GM23338 (cell line): Measurements from ENCODE around the gene NANS. TPM values are rescaled to one million over a fixed set of nuclear protein-coding genes. Genes with fewer than 3 reads are reported as not detected.

ENCODE experiments used
- ATAC-seq: fragments of 200-7000 bp; cut with Tn5 transposase; 3 replicates; pipeline ENCODE4 v1.9.1; 2020
- DNase-seq: peaks from one replicate; pipeline ENCODE4 v3.0.0-alpha.2; 2015; ENCODE audit warnings: low spot score
- H2AFZ ChIP-seq: fragments of 200-600 bp; sonication (generic); 2 replicates; pipeline ENCODE4 v1.8.0; 2016; ENCODE audit warnings: antibody characterized with exemption, mild to moderate bottlenecking, moderate library complexity
- H3F3A ChIP-seq: fragments of 200-600 bp; sonication (generic); replicated peaks from 2 replicates; pipeline ENCODE4 v1.8.0; 2017; ENCODE audit warnings: antibody characterized with exemption, mixed run types, low read depth
- H3K27ac ChIP-seq: fragments of 200-600 bp; sonication (generic); 2 replicates; pipeline ENCODE4 v1.6.1; 2016; ENCODE audit warnings: low read depth
- H3K27me3 ChIP-seq: fragments of 200-600 bp; sonication (generic); 2 replicates; pipeline ENCODE4 v1.8.0; 2016; ENCODE audit warnings: mild to moderate bottlenecking, mixed run types, moderate library complexity; ENCODE audit not compliant: insufficient read depth
- H3K36me3 ChIP-seq: fragments of 200-600 bp; sonication (generic); 2 replicates; pipeline ENCODE4 v1.8.0; 2016; ENCODE audit warnings: mild to moderate bottlenecking; ENCODE audit not compliant: insufficient read depth
- H3K4me1 ChIP-seq: fragments of 200-600 bp; sonication (generic); 2 replicates; pipeline ENCODE4 v1.8.0; 2016; ENCODE audit warnings: mild to moderate bottlenecking, moderate library complexity; ENCODE audit not compliant: insufficient read depth
- H3K4me2 ChIP-seq: fragments of 200-600 bp; sonication (generic); 2 replicates; pipeline ENCODE4 v1.7.1; 2017; ENCODE audit warnings: mixed run types
- H3K4me3 ChIP-seq: fragments of 200-600 bp; sonication (generic); 2 replicates; pipeline ENCODE4 v1.6.1; 2016; ENCODE audit warnings: mixed run types
- H3K79me2 ChIP-seq: fragments of 200-600 bp; sonication (generic); replicated peaks from 2 replicates; pipeline ENCODE4 v1.8.0; 2017; ENCODE audit warnings: mild to moderate bottlenecking; ENCODE audit not compliant: insufficient read depth
- H3K9me2 ChIP-seq: fragments of 200-600 bp; sonication (generic); 2 replicates; pipeline ENCODE4 v1.8.0; 2017; ENCODE audit not compliant: insufficient read depth
- H4K20me1 ChIP-seq: fragments of 200-600 bp; sonication (generic); replicated peaks from 2 replicates; pipeline ENCODE4 v1.8.0; 2017; ENCODE audit warnings: mild to moderate bottlenecking; ENCODE audit not compliant: insufficient read depth
- H3K27ac Mint-ChIP-seq: 2 replicates; pipeline ENCODE4 v1.8.0; 2020; ENCODE audit warnings: inconsistent platforms, mild to moderate bottlenecking, moderate library complexity, mixed read lengths
- H3K27me3 Mint-ChIP-seq: 3 replicates; pipeline ENCODE4 v1.8.0; 2022; ENCODE audit warnings: low read depth, mild to moderate bottlenecking, moderate library complexity, mixed read lengths, inconsistent platforms; ENCODE audit not compliant: insufficient read depth, poor library complexity
- H3K36me3 Mint-ChIP-seq: 3 replicates; pipeline ENCODE4 v1.8.0; 2021; ENCODE audit warnings: low read depth, mild to moderate bottlenecking, inconsistent platforms, moderate library complexity, mixed read lengths
- H3K4me1 Mint-ChIP-seq: 3 replicates; pipeline ENCODE4 v1.8.0; 2020; ENCODE audit warnings: mild to moderate bottlenecking, inconsistent platforms, mixed read lengths
- H3K4me3 Mint-ChIP-seq: 3 replicates; pipeline ENCODE4 v1.8.0; 2021; ENCODE audit warnings: moderate library complexity, mild to moderate bottlenecking, inconsistent platforms, mixed read lengths
- H3K9me3 Mint-ChIP-seq: 3 replicates; pipeline ENCODE4 v1.8.0; 2020; ENCODE audit warnings: moderate library complexity, mild to moderate bottlenecking, inconsistent platforms, mixed read lengths
- CREB1 ChIP-seq: fragments of 250-450 bp; sonication (Bioruptor Pico); IDR thresholded peaks from 2 replicates; pipeline ENCODE4 v1.5.0; 2020; ENCODE audit warnings: low read depth, mild to moderate bottlenecking, moderate library complexity
- EZH2phosphoT487 ChIP-seq: fragments of 200-600 bp; sonication (generic); IDR thresholded peaks from one replicate; pipeline ENCODE4 v1.8.1; 2018; ENCODE audit warnings: antibody characterized with exemption; ENCODE audit not compliant: unreplicated experiment
- JUNB ChIP-seq: IDR thresholded peaks from one replicate; pipeline ENCODE4 v1.6.1; 2016; ENCODE audit warnings: antibody characterized with exemption; ENCODE audit not compliant: unreplicated experiment
- NANOG ChIP-seq: IDR thresholded peaks from 2 replicates; pipeline ENCODE4 v1.6.1; 2016; ENCODE audit warnings: antibody characterized with exemption, borderline replicate concordance
- STAT1 ChIP-seq: IDR thresholded peaks from one replicate; pipeline ENCODE4 v1.6.1; 2016; ENCODE audit warnings: antibody characterized with exemption; ENCODE audit not compliant: unreplicated experiment
- ZNF114 ChIP-seq: fragments of 250-450 bp; sonication (Bioruptor Pico); IDR thresholded peaks from 2 replicates; pipeline ENCODE4 v1.5.0; 2020; ENCODE audit warnings: mild to moderate bottlenecking, moderate library complexity
- polyA plus RNA-seq: library from polyadenylated mRNA; unstranded; fragments of >200 nt; fragmentation: Nextera tagmentation; extraction: Ambion mirVana; gene quantifications from 2 replicates; pipeline ENCODE4 v1.2.1, GENCODE V29; 2016
- total RNA-seq: library from RNA; depleted of rRNA; stranded (reverse); fragments of >200 nt; shearing (Covaris generic); gene quantifications from 2 replicates; pipeline ENCODE4 v1.2.3, GENCODE V29; 2014
- TF ChIP-seq, protein P1 (sequence below): fragments of 250-450 bp; sonication (Bioruptor Pico); IDR thresholded peaks from 2 replicates; pipeline ENCODE4 v1.5.0; 2020; ENCODE audit warnings: mild to moderate bottlenecking, moderate library complexity
- TF ChIP-seq, protein P2 (sequence below): IDR thresholded peaks from 2 replicates; pipeline ENCODE4 v1.6.1; 2016; ENCODE audit warnings: antibody characterized with exemption
- TF ChIP-seq, protein P3 (sequence below), 2 experiments: fragments of 200-600 bp in 1 of 2; sonication (generic) in 1 of 2; conservative IDR thresholded peaks; 2 replicates each; pipeline versions ENCODE4 v1.5.1 to v1.6.1; 2016 to 2017; ENCODE audit warnings: antibody characterized with exemption in 2 of 2, low read depth in 2 of 2, mild to moderate bottlenecking in 2 of 2, moderate library complexity in 1 of 2

The NANS gene
- total and polyA plus RNA-seq, 2 experiments from 2014 or later: 67.3 to 77.4 TPM

DNA sequence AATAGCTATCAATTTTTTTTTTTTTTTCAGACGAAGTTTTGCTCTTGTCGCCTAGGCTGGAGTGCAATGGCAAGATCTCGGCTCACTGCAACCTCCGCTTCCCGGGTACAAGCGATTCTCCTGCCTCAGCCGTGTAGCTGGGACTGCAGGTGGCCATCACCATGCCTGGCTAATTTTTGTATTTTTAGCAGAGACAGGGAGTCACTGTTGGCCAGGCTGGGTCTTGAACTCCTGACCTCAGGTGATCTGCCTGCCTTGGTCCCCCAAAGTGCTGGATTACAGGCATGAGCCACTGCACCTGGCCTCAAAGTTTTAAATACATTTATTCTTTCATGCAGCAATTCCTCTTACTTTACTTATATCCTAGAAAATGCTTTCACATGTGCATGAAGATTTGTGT is 44.9 kb downstream of the NANS start (continued):
- TF ChIP-seq, protein P1, sequence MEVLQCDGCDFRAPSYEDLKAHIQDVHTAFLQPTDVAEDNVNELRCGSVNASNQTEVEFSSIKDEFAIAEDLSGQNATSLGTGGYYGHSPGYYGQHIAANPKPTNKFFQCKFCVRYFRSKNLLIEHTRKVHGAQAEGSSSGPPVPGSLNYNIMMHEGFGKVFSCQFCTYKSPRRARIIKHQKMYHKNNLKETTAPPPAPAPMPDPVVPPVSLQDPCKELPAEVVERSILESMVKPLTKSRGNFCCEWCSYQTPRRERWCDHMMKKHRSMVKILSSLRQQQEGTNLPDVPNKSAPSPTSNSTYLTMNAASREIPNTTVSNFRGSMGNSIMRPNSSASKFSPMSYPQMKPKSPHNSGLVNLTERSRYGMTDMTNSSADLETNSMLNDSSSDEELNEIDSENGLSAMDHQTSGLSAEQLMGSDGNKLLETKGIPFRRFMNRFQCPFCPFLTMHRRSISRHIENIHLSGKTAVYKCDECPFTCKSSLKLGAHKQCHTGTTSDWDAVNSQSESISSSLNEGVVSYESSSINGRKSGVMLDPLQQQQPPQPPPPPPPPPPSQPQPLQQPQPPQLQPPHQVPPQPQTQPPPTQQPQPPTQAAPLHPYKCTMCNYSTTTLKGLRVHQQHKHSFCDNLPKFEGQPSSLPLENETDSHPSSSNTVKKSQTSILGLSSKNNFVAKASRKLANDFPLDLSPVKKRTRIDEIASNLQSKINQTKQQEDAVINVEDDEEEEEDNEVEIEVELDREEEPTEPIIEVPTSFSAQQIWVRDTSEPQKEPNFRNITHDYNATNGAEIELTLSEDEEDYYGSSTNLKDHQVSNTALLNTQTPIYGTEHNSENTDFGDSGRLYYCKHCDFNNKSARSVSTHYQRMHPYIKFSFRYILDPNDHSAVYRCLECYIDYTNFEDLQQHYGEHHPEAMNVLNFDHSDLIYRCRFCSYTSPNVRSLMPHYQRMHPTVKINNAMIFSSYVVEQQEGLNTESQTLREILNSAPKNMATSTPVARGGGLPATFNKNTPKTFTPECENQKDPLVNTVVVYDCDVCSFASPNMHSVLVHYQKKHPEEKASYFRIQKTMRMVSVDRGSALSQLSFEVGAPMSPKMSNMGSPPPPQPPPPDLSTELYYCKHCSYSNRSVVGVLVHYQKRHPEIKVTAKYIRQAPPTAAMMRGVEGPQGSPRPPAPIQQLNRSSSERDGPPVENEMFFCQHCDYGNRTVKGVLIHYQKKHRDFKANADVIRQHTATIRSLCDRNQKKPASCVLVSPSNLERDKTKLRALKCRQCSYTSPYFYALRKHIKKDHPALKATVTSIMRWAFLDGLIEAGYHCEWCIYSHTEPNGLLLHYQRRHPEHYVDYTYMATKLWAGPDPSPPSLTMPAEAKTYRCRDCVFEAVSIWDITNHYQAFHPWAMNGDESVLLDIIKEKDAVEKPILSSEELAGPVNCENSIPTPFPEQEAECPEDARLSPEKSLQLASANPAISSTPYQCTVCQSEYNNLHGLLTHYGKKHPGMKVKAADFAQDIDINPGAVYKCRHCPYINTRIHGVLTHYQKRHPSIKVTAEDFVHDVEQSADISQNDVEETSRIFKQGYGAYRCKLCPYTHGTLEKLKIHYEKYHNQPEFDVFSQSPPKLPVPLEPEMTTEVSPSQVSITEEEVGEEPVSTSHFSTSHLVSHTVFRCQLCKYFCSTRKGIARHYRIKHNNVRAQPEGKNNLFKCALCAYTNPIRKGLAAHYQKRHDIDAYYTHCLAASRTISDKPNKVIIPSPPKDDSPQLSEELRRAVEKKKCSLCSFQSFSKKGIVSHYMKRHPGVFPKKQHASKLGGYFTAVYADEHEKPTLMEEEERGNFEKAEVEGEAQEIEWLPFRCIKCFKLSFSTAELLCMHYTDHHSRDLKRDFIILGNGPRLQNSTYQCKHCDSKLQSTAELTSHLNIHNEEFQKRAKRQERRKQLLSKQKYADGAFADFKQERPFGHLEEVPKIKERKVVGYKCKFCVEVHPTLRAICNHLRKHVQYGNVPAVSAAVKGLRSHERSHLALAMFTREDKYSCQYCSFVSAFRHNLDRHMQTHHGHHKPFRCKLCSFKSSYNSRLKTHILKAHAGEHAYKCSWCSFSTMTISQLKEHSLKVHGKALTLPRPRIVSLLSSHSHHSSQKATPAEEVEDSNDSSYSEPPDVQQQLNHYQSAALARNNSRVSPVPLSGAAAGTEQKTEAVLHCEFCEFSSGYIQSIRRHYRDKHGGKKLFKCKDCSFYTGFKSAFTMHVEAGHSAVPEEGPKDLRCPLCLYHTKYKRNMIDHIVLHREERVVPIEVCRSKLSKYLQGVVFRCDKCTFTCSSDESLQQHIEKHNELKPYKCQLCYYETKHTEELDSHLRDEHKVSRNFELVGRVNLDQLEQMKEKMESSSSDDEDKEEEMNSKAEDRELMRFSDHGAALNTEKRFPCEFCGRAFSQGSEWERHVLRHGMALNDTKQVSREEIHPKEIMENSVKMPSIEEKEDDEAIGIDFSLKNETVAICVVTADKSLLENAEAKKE (CRISPR knock-in tag): no peak
- no peak for TF ChIP-seq STAT1
- no peak for TF ChIP-seq JUNB
- no peak for TF ChIP-seq CREB1 (CRISPR knock-in tag)
- no peak for TF ChIP-seq EZH2phosphoT487
- TF ChIP-seq, protein P2, sequence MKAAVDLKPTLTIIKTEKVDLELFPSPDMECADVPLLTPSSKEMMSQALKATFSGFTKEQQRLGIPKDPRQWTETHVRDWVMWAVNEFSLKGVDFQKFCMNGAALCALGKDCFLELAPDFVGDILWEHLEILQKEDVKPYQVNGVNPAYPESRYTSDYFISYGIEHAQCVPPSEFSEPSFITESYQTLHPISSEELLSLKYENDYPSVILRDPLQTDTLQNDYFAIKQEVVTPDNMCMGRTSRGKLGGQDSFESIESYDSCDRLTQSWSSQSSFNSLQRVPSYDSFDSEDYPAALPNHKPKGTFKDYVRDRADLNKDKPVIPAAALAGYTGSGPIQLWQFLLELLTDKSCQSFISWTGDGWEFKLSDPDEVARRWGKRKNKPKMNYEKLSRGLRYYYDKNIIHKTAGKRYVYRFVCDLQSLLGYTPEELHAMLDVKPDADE: no peak

DNA sequence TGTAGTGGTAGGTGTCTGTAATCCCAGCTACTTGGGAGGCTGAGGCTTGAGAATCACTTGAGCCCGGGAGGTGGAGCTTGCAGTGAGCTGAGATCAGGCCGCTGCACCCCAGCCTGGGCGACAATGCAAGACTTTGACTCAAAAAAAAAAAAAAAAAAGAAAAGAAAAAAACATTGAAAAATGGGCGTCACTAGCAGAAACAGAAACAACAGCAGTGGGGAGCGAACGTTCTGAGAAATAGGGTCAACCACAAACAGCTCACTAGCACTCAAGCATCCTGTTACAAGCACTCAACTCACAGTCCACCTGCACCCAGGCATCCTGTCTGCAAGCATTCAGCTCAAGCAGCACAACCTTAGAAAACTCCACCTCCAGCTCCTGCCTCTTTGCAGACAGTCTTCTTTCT is 45.3 kb downstream of the NANS start:
- peak; percentile 85 for ATAC-seq

More for the DNA sequence above, 45.3 kb downstream of the NANS start:
- H2AFZ ChIP-seq: no peak overlapping the region
- H3K27me3 ChIP-seq: no peaks in the 10 kb centered on the region
- Mint-ChIP-seq H3K4me1 (peaks cover 13% of the 10 kb centered on the region), H3K4me3 (no peak overlapping the region), H3K9me3 (no peaks in the 10 kb centered on the region), H3K27ac (peak overlapping the region; percentile 11), H3K36me3 (peaks cover under 1% of the 10 kb centered on the region; the same call in 1 of the 3 replicates), H3K27me3 (peaks cover 6% of the 10 kb centered on the region)
- H3K4me3 ChIP-seq: no peak overlapping the region
- DNase-seq: peak; percentile 62
- H3F3A ChIP-seq: no peaks in the 10 kb centered on the region
- H3K27ac ChIP-seq: 0 out of 2 replicates have a peak overlapping the region, but pooled peaks have one; percentile 21
- peaks cover 8% of the 10 kb centered on the region; the same call in 1 of the 2 replicates for H3K36me3 ChIP-seq
- no peak for TF ChIP-seq JUNB
- no peak for TF ChIP-seq NANOG
- TF ChIP-seq, protein P3, sequence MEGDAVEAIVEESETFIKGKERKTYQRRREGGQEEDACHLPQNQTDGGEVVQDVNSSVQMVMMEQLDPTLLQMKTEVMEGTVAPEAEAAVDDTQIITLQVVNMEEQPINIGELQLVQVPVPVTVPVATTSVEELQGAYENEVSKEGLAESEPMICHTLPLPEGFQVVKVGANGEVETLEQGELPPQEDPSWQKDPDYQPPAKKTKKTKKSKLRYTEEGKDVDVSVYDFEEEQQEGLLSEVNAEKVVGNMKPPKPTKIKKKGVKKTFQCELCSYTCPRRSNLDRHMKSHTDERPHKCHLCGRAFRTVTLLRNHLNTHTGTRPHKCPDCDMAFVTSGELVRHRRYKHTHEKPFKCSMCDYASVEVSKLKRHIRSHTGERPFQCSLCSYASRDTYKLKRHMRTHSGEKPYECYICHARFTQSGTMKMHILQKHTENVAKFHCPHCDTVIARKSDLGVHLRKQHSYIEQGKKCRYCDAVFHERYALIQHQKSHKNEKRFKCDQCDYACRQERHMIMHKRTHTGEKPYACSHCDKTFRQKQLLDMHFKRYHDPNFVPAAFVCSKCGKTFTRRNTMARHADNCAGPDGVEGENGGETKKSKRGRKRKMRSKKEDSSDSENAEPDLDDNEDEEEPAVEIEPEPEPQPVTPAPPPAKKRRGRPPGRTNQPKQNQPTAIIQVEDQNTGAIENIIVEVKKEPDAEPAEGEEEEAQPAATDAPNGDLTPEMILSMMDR (conservative IDR thresholded peaks at IDR 0.05; ENCODE audit: low read depth in 2 of 2): no peak
- TF ChIP-seq ZNF114 (CRISPR knock-in tag): no peak
- H3K4me2 ChIP-seq: no peak overlapping the region
- H3K79me2 ChIP-seq: peaks cover 5% of the 10 kb centered on the region; the same call in 1 of the 2 replicates
- H3K4me1 ChIP-seq: no peaks in the 10 kb centered on the region
- H3K9me2 ChIP-seq: no peaks in the 10 kb centered on the region
- no peaks in the 10 kb centered on the region for H4K20me1 ChIP-seq
